UCSD-AML1 (cell line): Measurements from ENCODE around the gene KIAA1671.
A peak's percentile ranks its signal among the peaks of the same experiment; 100 is the strongest.
"Not testable (repeated sequence)": the region's sequence is repeated elsewhere in the genome, so short reads cannot be mapped to it uniquely, and the experiment has no call there.

Experiments
- DNase-seq: peaks from one replicate; lab custom pipeline; 2025; ENCODE audit not compliant: unreplicated experiment; lab: John Stamatoyannopoulos, UW

KIAA1671 gene

GRCh38 chr22:25183949-25184619, 231.6 kb downstream of the KIAA1671 start:
- DNase-seq, result no peak

- no peak for DNase-seq
Measured at GRCh38 chr22:25186140-25186539, 233.6 kb downstream of the KIAA1671 start.

GRCh38 chr22:25187469-25187868, 235.0 kb downstream of the KIAA1671 start:
- no peak for DNase-seq

GRCh38 chr22:25192406-25192805, 239.9 kb downstream of the KIAA1671 start:
- DNase-seq, result no peak

- no peak for DNase-seq
Measured at GRCh38 chr22:25193130-25193529, 240.6 kb downstream of the KIAA1671 start.

- DNase-seq, result no peak
Measured at GRCh38 chr22:25193548-25193947, 241.0 kb downstream of the KIAA1671 start.

- DNase-seq, result no peak
Measured at GRCh38 chr22:25196326-25196725, 243.8 kb downstream of the KIAA1671 start.

GRCh38 chr22:25197340-25197739, 244.8 kb downstream of the KIAA1671 start:
- no peak for DNase-seq

- no peak for DNase-seq
Measured at GRCh38 chr22:25199731-25200520, 247.4 kb downstream of the KIAA1671 start, which contains the start of gene CRYBB3. CRYBB3 (plus strand) TSS chr22:25199858; CDS start chr22:25201397, 1,539 bp downstream.

GRCh38 chr22:25200967-25201366, 248.5 kb downstream of the KIAA1671 start:
- no peak for DNase-seq

GRCh38 chr22:25201557-25202273, 249.2 kb downstream of the KIAA1671 start:
- no peak for DNase-seq

GRCh38 chr22:25202290-25202921, 249.9 kb downstream of the KIAA1671 start:
- DNase-seq, result peak; percentile 44

GRCh38 chr22:25203082-25203481, 250.6 kb downstream of the KIAA1671 start:
- DNase-seq, result no peak

GRCh38 chr22:25204547-25204946, 252.0 kb downstream of the KIAA1671 start:
- not testable (repeated sequence) for DNase-seq

- no peak for DNase-seq
Measured at GRCh38 chr22:25205847-25206246, 253.3 kb downstream of the KIAA1671 start.

GRCh38 chr22:25206998-25207397, 254.5 kb downstream of the KIAA1671 start:
- DNase-seq, result no peak

- no peak for DNase-seq
Measured at GRCh38 chr22:25207553-25208157, 255.1 kb downstream of the KIAA1671 start.

- DNase-seq, result no peak
Measured at GRCh38 chr22:25208328-25208727, 255.8 kb downstream of the KIAA1671 start.

GRCh38 chr22:25208743-25209505, 256.4 kb downstream of the KIAA1671 start:
- no peak for DNase-seq

GRCh38 chr22:25210793-25211192, 258.3 kb downstream of the KIAA1671 start:
- DNase-seq, result no peak
